ENCODE data around the gene C1S.

The C1S gene

GRCh38 chr12:7083125-7083524 is 22.6 kb downstream of the C1S start:
- Histone ChIP-seq H3K9me2 (replicated peaks; ENCODE audit: low read depth, low read length) (no peaks in the 10 kb centered on the region), H3F3A (ENCODE audit: low read depth) (no peaks in the 10 kb centered on the region), H3K79me2 (ENCODE audit: insufficient read depth, low read length) (no peaks in the 10 kb centered on the region), H3K36me3 (ENCODE audit: insufficient read depth, low read length) (no peaks in the 10 kb centered on the region), H3K9ac (ENCODE audit: low read depth, low read length, poor library complexity, severe bottlenecking) (no peak overlapping the region), H3K4me3 (ENCODE audit: low read length, poor library complexity, severe bottlenecking) (no peak overlapping the region), H2AFZ (ENCODE audit: low read length) (no peak overlapping the region), H3K27me3 (ENCODE audit: insufficient read depth, low read length, poor library complexity, severe bottlenecking) (no peaks in the 10 kb centered on the region), H3K4me1 (ENCODE audit: insufficient read depth, low read length, poor library complexity, severe bottlenecking) (no peaks in the 10 kb centered on the region), H3K9me3 (ENCODE audit: insufficient read depth, low read depth, low read length) (no peaks in the 10 kb centered on the region), H3K4me2 (ENCODE audit: low read depth, low read length, poor library complexity, severe bottlenecking) (no peak overlapping the region), H4K20me1 (ENCODE audit: insufficient read depth, low read length, poor library complexity, severe bottlenecking) (no peaks in the 10 kb centered on the region)
- TF ChIP-seq EZH2phosphoT487 (IDR thresholded peaks at IDR 0.05; ENCODE audit: borderline replicate concordance), result no peak
- TF ChIP-seq CTCF (conservative IDR thresholded peaks at IDR 0.05; ENCODE audit: low read length), result no peak

- Histone ChIP-seq H4K20me1 (ENCODE audit: insufficient read depth, low read length, poor library complexity, severe bottlenecking) (no peaks in the 10 kb centered on the region), H3K9me2 (replicated peaks; ENCODE audit: low read depth, low read length) (no peaks in the 10 kb centered on the region), H3K9ac (ENCODE audit: low read depth, low read length, poor library complexity, severe bottlenecking) (no peak overlapping the region), H3K36me3 (ENCODE audit: insufficient read depth, low read length) (no peaks in the 10 kb centered on the region), H3K4me3 (ENCODE audit: low read length, poor library complexity, severe bottlenecking) (no peak overlapping the region), H3K4me2 (ENCODE audit: low read depth, low read length, poor library complexity, severe bottlenecking) (no peak overlapping the region), H3K27me3 (ENCODE audit: insufficient read depth, low read length, poor library complexity, severe bottlenecking) (no peaks in the 10 kb centered on the region), H3K4me1 (ENCODE audit: insufficient read depth, low read length, poor library complexity, severe bottlenecking) (peaks cover 3% of the 10 kb centered on the region), H3K9me3 (ENCODE audit: insufficient read depth, low read depth, low read length) (no peaks in the 10 kb centered on the region), H3F3A (ENCODE audit: low read depth) (no peaks in the 10 kb centered on the region), H3K79me2 (ENCODE audit: insufficient read depth, low read length) (no peaks in the 10 kb centered on the region), H2AFZ (ENCODE audit: low read length) (no peak overlapping the region)
- TF ChIP-seq EZH2phosphoT487 (IDR thresholded peaks at IDR 0.05; ENCODE audit: borderline replicate concordance) (no peak), CTCF (conservative IDR thresholded peaks at IDR 0.05; ENCODE audit: low read length) (no peak)
Measured at GRCh38 chr12:7089196-7089871, 28.8 kb downstream of the C1S start.

GRCh38 chr12:7090222-7090998 is 29.9 kb downstream of the C1S start:
- Histone ChIP-seq H3K9ac (ENCODE audit: low read depth, low read length, poor library complexity, severe bottlenecking) (no peak overlapping the region), H3K4me2 (ENCODE audit: low read depth, low read length, poor library complexity, severe bottlenecking) (no peak overlapping the region)

More at GRCh38 chr12:7090222-7090998, 29.9 kb downstream of the C1S start:
- Histone ChIP-seq H4K20me1 (ENCODE audit: insufficient read depth, low read length, poor library complexity, severe bottlenecking) (no peaks in the 10 kb centered on the region), H2AFZ (ENCODE audit: low read length) (no peak overlapping the region), H3K4me1 (ENCODE audit: insufficient read depth, low read length, poor library complexity, severe bottlenecking) (peaks cover 3% of the 10 kb centered on the region), H3K36me3 (ENCODE audit: insufficient read depth, low read length) (no peaks in the 10 kb centered on the region), H3K27me3 (ENCODE audit: insufficient read depth, low read length, poor library complexity, severe bottlenecking) (no peaks in the 10 kb centered on the region), H3K9me2 (replicated peaks; ENCODE audit: low read depth, low read length) (no peaks in the 10 kb centered on the region), H3K79me2 (ENCODE audit: insufficient read depth, low read length) (no peaks in the 10 kb centered on the region), H3K4me3 (ENCODE audit: low read length, poor library complexity, severe bottlenecking) (no peak overlapping the region), H3F3A (ENCODE audit: low read depth) (no peaks in the 10 kb centered on the region), H3K9me3 (ENCODE audit: insufficient read depth, low read depth, low read length) (no peaks in the 10 kb centered on the region)
- no peak for TF ChIP-seq CTCF (conservative IDR thresholded peaks at IDR 0.05; ENCODE audit: low read length)
- no peak for TF ChIP-seq EZH2phosphoT487 (IDR thresholded peaks at IDR 0.05; ENCODE audit: borderline replicate concordance)

Measured in Loucy (cell line).